ENCODE measurements around the gene GLT6D1.

- no peak for TF ChIP-seq CTCF (IDR thresholded peaks at IDR 0.05; ENCODE audit: low read depth, low read length, poor library complexity, severe bottlenecking)
- no peak for TF ChIP-seq EZH2phosphoT487 (IDR thresholded peaks at IDR 0.05; ENCODE audit: borderline replicate concordance, low read length)
Measured at GRCh38 chr9:135669616-135670285, 30.4 kb upstream of the GLT6D1 start.

Data from DOHH2 (cell line).